GM19395 (cell line): ENCODE measurements around the gene CCT7.

Experiments used
- ATAC-seq: cut with Tn5 transposase; IDR thresholded peaks from one replicate; pipeline ENCODE4 v1.9.1; 2021; ENCODE audit warnings: mild to moderate bottlenecking, moderate library complexity; ENCODE audit not compliant: unreplicated experiment

CCT7 gene

DNA sequence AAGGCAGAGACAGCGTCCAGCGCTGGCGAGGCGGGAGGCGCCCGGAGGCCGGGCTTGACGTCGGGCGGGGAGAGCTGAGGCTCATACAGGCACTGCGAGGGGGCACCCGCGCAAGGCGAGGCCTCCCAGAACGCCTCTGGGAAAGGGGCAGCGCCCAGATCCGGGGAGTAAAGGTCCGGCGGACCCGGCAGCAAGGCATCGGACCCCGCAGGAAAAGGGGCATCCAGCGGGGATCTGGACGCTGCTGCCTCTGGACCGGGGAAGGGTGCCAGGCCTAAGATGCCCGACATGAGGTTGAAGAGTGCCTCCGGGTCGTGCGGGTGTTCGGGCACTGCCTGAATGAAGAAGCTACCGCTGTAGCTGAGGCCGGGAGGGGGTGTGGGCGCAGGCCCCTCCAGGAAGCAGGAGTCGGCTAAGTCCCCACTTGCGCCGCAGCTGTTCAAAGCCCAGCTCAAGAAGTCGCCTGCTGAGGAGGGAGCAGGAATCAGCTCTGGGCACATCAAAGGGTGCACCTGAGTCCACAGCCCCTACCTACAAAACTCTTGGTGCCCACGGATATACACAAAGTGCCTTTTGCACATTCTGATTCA, 58.3 kb downstream of the CCT7 start:
- ATAC-seq: no peak

DNA sequence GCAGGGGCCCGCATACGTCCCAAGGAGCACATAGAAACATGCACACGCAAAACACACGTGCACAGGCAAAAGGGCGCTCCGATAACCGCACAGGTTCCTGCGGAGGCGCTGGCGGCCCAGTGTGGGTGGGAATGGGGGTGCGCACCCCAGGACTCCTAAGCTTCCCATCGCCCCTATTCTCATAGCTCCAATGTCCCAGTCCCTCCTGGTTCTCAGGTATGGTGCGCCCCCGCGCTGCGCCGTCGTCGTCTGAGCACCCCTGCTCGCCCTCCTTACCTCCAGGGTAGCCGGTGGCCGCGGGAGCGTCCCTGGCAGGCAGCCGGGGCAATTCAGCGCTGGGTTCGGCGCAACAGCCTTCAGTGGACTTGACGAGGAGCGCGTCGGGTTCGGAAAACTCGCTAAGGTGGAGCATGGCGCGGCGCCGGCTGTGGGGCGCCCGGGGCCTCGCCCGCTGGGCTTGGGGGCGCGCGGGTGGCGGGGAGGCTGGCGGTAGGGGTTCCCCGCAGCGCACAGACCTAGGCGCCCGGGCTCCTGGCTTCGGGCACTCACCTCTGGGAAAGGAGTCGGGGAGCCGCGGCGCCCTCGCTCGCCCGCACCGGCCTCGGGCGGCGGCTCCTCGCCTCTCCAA, 58.9 kb downstream of the CCT7 start:
- ATAC-seq: no peak

DNA sequence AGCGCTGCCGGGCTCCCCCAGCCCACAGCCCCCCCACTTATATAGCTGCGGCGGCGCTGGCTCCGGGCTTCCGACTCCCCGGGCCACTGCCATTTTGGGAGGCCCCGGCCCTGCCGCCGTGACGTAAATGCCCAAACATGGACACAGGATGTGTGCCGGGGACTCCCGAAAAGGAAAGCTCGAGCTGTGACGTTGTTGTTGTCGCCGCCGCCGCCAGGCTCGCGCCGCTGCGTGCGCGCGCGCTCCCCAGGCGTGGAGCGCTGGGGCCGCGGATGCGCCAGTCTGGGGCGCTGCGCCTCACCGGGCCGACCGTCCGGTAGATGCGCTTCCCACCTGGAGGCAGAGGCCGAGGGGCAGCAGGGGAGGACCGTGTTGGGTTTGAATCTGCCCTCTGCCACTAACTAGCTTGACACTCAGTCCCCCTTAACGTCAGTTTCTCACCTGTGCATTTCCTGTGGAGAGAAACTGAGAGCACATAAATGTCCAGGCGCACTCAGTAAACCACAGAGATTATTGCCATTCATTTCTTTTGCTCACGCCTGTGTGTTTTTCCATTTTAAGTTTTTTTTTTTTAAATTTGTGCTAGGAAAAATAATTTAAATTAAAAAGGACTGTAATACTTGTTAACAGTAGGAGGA, 59.5 kb downstream of the CCT7 start, which contains the start of gene EGR4:
Gene EGR4, minus strand, starts transcription at position 15 of the 638 bp plus-strand sequence. CDS start 231 bp downstream, outside the sequence.
- ATAC-seq: peak; percentile 86

DNA sequence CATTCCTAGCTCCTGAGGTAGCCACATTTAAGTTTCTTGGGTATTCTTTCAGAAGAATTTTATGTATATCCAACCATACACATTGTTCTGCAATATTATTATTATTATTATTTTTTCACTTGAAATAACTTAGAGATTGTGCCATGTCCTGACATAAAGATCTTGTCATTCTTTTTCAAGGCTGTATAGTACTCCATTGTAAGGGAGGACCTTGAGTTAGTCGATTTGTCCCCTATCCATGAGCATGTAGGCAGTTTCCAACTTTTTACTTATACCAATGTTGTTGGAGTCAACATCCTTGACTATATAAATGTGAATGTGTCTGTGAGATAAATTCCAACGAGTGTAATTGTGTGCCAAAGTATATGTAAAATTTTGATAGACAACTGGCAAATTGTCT, 60.1 kb downstream of the CCT7 start:
- no peak for ATAC-seq

DNA sequence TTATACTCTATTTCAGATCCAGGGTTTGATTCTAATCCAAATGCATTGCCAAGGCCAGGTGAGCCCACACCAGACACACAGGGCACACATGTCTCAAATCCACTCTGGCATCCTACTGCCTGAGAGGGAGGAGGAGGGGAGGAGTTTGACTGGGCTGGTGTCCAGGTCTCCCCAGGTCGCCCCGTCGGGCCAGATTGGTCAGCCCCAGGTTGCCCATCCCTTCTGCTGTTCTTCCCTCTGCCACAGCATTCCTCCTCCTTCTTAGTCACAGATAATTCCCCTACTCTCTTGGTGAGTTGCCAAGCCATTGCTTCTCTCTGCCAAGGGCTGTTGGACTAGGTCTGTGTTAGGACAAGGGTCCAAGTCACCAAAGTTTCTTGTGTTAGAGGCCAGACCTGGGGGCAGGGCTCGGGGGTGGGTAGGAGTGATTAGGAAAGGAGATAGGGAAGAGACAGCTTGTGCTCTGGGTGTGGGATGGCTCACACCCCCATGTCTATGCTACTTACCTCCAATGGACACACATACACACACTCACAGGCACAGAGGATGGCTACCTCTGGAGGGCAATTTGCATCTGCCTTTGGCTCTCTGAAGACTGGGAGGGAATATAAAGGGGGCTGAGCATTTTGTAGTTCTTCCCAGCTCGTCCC, 61.8 kb downstream of the CCT7 start:
- no peak for ATAC-seq

DNA sequence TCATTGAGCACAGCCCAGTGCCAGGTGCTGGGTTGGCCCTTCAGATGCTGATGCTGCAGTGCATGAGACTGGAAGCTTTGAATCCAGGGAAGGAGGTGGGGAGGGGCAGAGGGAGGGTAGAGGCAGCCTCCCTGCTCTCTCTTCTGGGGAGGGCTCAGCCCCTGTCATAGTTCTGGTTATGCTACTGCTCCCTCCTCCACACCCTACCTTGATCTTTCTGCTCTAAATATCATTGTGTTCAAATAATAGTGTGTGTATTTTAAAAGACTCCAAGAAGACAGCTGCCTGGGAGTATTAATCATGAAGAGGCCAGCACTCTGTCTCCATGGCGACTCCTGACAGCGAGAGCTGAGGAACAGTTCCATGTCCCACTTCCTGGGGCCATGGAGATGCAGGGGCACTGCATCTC, 63.0 kb downstream of the CCT7 start:
- ATAC-seq: no peak

DNA sequence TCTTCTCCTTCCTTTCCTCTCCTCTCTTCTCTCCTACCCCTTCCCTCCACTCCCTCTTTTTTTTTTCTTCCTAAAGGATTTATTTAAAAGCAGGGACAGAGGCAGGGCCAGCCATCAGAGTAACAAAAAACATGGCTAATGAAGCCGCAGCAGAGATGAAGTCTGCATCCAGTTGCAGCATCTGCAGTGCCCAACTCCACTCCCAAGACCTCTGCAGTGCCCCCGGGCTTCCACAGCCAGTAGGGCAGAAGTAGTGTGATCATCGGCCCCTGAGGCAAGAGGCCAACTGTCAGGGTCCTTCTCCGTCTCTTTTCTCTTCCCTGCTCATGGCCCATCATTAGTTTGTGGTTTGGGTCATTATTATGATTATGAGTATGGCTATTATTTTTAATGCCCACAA, 63.5 kb downstream of the CCT7 start:
- no peak for ATAC-seq

DNA sequence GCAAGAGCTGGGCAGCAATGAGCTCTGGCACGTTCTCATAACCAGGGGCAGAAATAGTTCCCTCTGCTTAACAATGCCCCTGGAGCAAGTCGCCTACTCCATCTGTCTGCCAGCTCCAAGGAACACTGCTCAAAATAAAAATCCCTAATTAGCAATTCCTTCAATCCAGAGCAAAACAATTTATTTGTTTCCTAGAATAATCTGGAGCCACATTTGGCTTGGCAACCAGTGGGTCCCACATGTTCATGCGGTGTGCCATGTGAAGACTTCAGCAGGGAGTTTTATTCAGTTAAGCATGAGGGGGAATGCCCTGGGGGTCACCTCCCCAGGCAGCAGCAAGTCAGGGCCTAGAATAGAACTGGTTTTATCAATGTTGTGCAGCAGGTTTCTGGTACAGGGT, 66.8 kb downstream of the CCT7 start:
- ATAC-seq: no peak

DNA sequence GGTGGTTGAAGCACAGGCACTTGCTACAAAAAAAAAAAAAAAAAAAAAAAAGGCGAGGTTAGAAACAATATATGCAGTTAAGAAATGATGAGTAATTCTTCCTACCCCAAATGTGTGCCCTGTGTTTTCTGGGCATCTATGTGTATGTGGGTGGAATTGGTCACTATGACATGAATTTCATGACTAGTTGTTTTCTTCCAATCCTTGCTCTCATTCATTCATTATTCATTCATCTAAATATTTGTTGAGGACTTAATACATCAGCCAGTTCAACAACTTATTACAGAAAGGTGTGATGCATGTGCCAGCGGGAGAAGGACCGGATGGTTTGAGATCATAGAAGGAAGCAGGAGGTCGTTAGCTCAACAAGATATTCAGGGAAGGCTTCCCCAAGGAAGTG, 67.5 kb downstream of the CCT7 start:
- no peak for ATAC-seq
